Prostate gland (tissue), 2 donors: ENCODE measurements around the gene AACS.

Source experiments
- CTCF ChIP-seq, 4 experiments: fragments of 200-600 bp in 2 of 4; fragments of 450-650 bp in 2 of 4; sonication (generic) in 2 of 4; IDR thresholded peaks; 1 replicate in 3 of 4; 2 replicates in 1 of 4; pipeline ENCODE4 v1.5.1; 2016 to 2019; ENCODE audit warnings: antibody characterized with exemption in 4 of 4, mild to moderate bottlenecking in 2 of 4, moderate library complexity in 2 of 4
- POLR2A ChIP-seq: fragments of 450-650 bp; IDR thresholded peaks from one replicate; pipeline ENCODE4 v1.6.1; 2016; ENCODE audit warnings: antibody characterized with exemption, mild to moderate bottlenecking

GRCh38 chr12:125192690-125193221 lies 127.5 kb downstream of the AACS start:
- TF ChIP-seq CTCF (IDR thresholded peaks at IDR 0.05) (no peak), POLR2A (no peak)
